Naive thymus-derived CD4-positive, alpha-beta T cell (primary cell): ENCODE results near the gene OR2G6. TPM values are rescaled to one million over a fixed set of nuclear protein-coding genes. Genes with fewer than 3 reads are reported as not detected.
"Not testable (repeated sequence)": the region's sequence is repeated elsewhere in the genome, so short reads cannot be mapped to it uniquely, and the experiment has no call there.

Source experiments
- ATAC-seq: fragments of 150-1000 bp; cut with Tn5 transposase; 2 replicates; pipeline ENCODE4 v1.10.0; 2021; ENCODE audit warnings: mild to moderate bottlenecking, moderate library complexity
- CTCF ChIA-PET: fragments of 350-600 bp; sonication (Branson Sonifier 250); formaldehyde crosslinking; loops from one replicate; lab custom pipeline; 2021; ENCODE audit warnings: antibody characterized with exemption; lab: Charles Lee
- POLR2A ChIA-PET: fragments of 350-600 bp; sonication (Branson Sonifier 250); formaldehyde crosslinking; loops from one replicate; lab custom pipeline; 2021; ENCODE audit warnings: antibody characterized with exemption, inconsistent platforms; lab: Charles Lee
- DNase-seq, 9 donors: peaks; one replicate each; pipeline versions ENCODE4 v3.0.0 to v3.0.0-alpha.2; 2020 to 2022; ENCODE audit warnings: mixed read lengths in 1 of 9
- H3K27ac ChIP-seq: one replicate; pipeline ENCODE4 v1.7.0; 2013; ENCODE audit warnings: mild to moderate bottlenecking, low read depth, low read length, moderate library complexity
- H3K27me3 ChIP-seq, 2 donors: one replicate each; pipeline ENCODE4 v1.7.0; 2013; ENCODE audit warnings: low read length in 2 of 2, mild to moderate bottlenecking in 2 of 2, moderate library complexity in 2 of 2; ENCODE audit not compliant: control insufficient read depth in 2 of 2, insufficient read depth in 2 of 2
- H3K36me3 ChIP-seq, 3 experiments: 1 replicate in 2 of 3; 2 replicates in 1 of 3; pipeline ENCODE4 v1.7.0; 2013; ENCODE audit warnings: low read length in 3 of 3, mild to moderate bottlenecking in 3 of 3, moderate library complexity in 1 of 3; ENCODE audit not compliant: insufficient read depth in 3 of 3, control insufficient read depth in 2 of 3
- H3K4me1 ChIP-seq, 2 donors: one replicate each; pipeline ENCODE4 v1.7.0; 2013; ENCODE audit warnings: low read length in 2 of 2, mild to moderate bottlenecking in 2 of 2, moderate library complexity in 1 of 2; ENCODE audit not compliant: control insufficient read depth in 2 of 2, insufficient read depth in 2 of 2
- H3K4me3 ChIP-seq: 2 replicates; pipeline ENCODE4 v1.7.0; 2013; ENCODE audit warnings: mild to moderate bottlenecking, low read length
- H3K9me3 ChIP-seq, 3 experiments: 1 replicate in 2 of 3; 2 replicates in 1 of 3; pipeline ENCODE4 v1.7.0; 2013; ENCODE audit warnings: low read length in 3 of 3; ENCODE audit not compliant: control insufficient read depth in 2 of 3
- H3K27ac Mint-ChIP-seq, 9 donors: one replicate each; pipeline ENCODE4 v1.8.0; 2020 to 2022; ENCODE audit warnings: mixed read lengths in 9 of 9, mild to moderate bottlenecking in 8 of 9, moderate library complexity in 5 of 9, inconsistent platforms in 2 of 9
- H3K27me3 Mint-ChIP-seq, 5 donors: one replicate each; pipeline ENCODE4 v1.8.0; 2021 to 2022; ENCODE audit warnings: mixed read lengths in 5 of 5, mild to moderate bottlenecking in 1 of 5
- H3K36me3 Mint-ChIP-seq, 5 donors: one replicate each; pipeline ENCODE4 v1.8.0; 2020 to 2022; ENCODE audit warnings: mixed read lengths in 5 of 5, mild to moderate bottlenecking in 3 of 5, inconsistent platforms in 1 of 5
- H3K4me1 Mint-ChIP-seq, 7 donors: one replicate each; pipeline ENCODE4 v1.8.0; 2020 to 2022; ENCODE audit warnings: mixed read lengths in 7 of 7, mild to moderate bottlenecking in 3 of 7, inconsistent platforms in 1 of 7
- H3K4me3 Mint-ChIP-seq, 10 donors: one replicate each; pipeline ENCODE4 v1.8.0; 2020 to 2022; ENCODE audit warnings: mild to moderate bottlenecking in 10 of 10, mixed read lengths in 10 of 10, moderate library complexity in 6 of 10, inconsistent platforms in 2 of 10
- H3K9me3 Mint-ChIP-seq, 11 donors: one replicate each; pipeline ENCODE4 v1.8.0; 2020 to 2022; ENCODE audit warnings: mixed read lengths in 11 of 11, mild to moderate bottlenecking in 4 of 11, inconsistent platforms in 1 of 11, moderate library complexity in 1 of 11
- intact Hi-C, 2 donors: fragments of 100-400 bp; cut with micrococcal nuclease; formaldehyde crosslinking; loops; one replicate each; pipeline ENCODE4 v1.15.1; 2023
- polyA plus RNA-seq, 2 donors: library from polyadenylated mRNA; unstranded; fragments of 300-500 nt; fragmentation: Illumina TruSeq; gene quantifications; one replicate each; pipeline ENCODE4 v1.2.3, GENCODE V29; 2021
- total RNA-seq, 6 experiments: library from RNA in 5 of 6; stranded (reverse) in 5 of 6; gene quantifications; 1 replicate in 5 of 6; 2 replicates in 1 of 6; pipeline ENCODE4 v1.2.3 and lab custom pipeline; 2021 to 2026

OR2G6 gene
- total and polyA plus RNA-seq, 7 experiments from 2014 or later = not detected

DNA sequence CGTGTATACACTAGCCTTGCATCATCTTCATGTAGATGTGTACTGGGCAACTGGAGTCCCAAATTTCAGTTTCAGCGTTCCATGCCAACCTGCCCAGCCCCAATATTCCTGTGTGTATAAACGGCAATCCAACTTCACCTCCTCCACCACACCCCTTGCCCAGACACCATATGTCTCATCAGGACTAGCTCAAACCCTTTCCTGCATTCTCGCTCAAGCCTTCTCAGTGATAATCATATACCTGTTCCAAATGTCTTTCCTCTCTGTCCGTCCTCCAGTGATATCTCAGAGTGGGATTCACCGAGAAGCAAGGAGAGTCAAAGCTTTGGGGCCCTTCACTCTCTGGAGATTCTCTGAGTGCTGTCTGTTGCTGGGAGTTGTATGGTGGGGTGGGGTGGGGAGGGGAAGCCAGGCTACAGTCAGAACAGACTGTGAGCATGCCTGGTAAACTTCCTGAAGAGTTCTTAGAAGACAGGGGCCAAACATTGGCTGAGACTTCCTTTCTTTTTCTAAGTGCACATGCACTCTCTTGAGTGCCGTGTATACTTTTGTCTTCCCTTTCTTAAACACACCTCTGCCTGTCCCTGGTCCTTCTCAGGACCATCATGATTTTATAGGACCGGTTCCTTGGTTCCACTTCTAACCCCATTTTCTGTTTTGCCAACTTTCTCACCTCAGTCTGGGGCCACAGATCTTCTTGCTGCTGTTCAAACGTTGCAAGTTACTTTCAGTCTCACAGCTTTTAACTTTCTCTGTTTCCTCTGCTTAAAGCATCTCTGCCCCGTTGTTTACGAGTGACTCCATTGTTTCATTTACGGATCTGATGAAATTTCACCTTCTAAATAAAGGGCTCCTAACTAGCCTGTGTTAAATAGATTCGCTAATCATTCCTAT, 25.9 kb upstream of the OR2G6 start:
- H3K9me3 ChIP-seq, H3K36me3 ChIP-seq, H3K27me3 Mint-ChIP-seq, H3K9me3 Mint-ChIP-seq, POLR2A ChIA-PET, H3K4me1 ChIP-seq, CTCF ChIA-PET, H3K27me3 ChIP-seq: not testable (repeated sequence)
- ATAC-seq (peak; percentile 86), DNase-seq (peak in 8 of 9 donors; percentile 25 to 71 (median 56))
- H3K27ac ChIP-seq = peak overlapping the region; percentile 71
- peak overlapping the region; percentile 61 for H3K4me3 ChIP-seq
- Mint-ChIP-seq H3K4me1 (peaks cover 4 to 28% (median 18%) of the 10 kb centered on the region in 7 donors), H3K36me3 (peaks cover 0 to 12% (median 2%) of the 10 kb centered on the region in 5 donors), H3K27ac (peak overlapping the region; percentile 91 to 100 (median 96)), H3K4me3 (peak overlapping the region; percentile 82 to 96 (median 91))
- intact Hi-C loops = loop anchor here (5.0 to 10.0 kb wide), 3 partner anchors 67 to 85 kb away; partner anchors contain the start of gene OR2T29 (in 1 of the 2)

DNA sequence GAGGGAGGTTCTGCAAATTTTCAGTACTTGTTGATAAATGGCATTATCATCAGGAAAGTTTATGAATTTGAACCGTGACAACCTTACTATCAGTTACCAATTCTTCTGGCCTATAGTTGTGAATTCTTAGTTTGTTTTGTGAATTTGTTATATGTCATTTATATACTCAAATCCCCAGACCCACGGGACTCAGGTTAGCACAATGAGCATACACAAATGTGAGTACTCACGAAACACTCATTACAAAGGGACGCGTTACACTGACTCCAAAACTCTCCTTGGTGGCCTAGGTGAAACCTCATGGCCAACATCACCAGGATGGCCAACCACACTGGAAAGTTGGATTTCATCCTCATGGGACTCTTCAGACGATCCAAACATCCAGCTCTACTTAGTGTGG, 19.6 kb upstream of the OR2G6 start, which contains the start of gene OR2T5:
Gene OR2T5 (plus strand): TSS at position 301 of the 400 bp plus-strand sequence. CDS start 0 bp downstream, at position 301.
- H3K4me3 ChIP-seq, POLR2A ChIA-PET, H3K27me3 Mint-ChIP-seq, DNase-seq, H3K36me3 Mint-ChIP-seq, H3K9me3 Mint-ChIP-seq, H3K4me1 Mint-ChIP-seq, H3K9me3 ChIP-seq, CTCF ChIA-PET, H3K4me1 ChIP-seq, H3K27ac ChIP-seq, H3K27ac Mint-ChIP-seq, H3K4me3 Mint-ChIP-seq, ATAC-seq, H3K27me3 ChIP-seq, H3K36me3 ChIP-seq: not testable (repeated sequence)
- intact Hi-C loops = loop anchor here in 1 of 2 donors (10.0 kb wide), 2 partner anchors 73 to 77 kb away; partner anchors contain the start of gene OR2T29

DNA sequence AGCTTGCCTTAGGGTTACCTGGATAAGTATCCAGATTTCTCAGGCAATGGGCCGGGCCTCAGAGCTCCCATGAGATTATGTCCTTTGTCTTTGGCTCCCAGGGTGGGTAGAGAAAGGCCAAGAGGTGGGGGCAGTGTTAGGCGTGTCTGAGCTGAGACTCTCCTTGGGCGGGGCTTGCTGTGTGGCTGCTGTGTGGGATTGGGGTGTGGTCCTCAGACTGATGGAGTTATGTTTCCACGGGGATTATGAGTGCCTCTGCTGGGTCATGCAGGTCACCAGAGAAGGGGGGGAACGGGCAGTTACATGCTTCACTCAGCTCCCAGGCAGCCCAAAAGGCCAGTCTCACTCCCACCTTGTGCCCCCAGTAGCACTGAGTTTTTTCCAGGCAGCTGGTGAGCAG, 11.2 kb upstream of the OR2G6 start:
- intact Hi-C loops, H3K4me1 Mint-ChIP-seq, POLR2A ChIA-PET, H3K4me3 ChIP-seq, ATAC-seq, DNase-seq, H3K36me3 Mint-ChIP-seq, H3K9me3 ChIP-seq, H3K4me1 ChIP-seq, CTCF ChIA-PET, H3K27me3 ChIP-seq, H3K36me3 ChIP-seq, H3K27ac ChIP-seq, H3K27ac Mint-ChIP-seq, H3K4me3 Mint-ChIP-seq, H3K27me3 Mint-ChIP-seq: not testable (repeated sequence)
- peaks cover 0 to 12% (median 2%) of the 10 kb centered on the region in 11 donors for H3K9me3 Mint-ChIP-seq

DNA sequence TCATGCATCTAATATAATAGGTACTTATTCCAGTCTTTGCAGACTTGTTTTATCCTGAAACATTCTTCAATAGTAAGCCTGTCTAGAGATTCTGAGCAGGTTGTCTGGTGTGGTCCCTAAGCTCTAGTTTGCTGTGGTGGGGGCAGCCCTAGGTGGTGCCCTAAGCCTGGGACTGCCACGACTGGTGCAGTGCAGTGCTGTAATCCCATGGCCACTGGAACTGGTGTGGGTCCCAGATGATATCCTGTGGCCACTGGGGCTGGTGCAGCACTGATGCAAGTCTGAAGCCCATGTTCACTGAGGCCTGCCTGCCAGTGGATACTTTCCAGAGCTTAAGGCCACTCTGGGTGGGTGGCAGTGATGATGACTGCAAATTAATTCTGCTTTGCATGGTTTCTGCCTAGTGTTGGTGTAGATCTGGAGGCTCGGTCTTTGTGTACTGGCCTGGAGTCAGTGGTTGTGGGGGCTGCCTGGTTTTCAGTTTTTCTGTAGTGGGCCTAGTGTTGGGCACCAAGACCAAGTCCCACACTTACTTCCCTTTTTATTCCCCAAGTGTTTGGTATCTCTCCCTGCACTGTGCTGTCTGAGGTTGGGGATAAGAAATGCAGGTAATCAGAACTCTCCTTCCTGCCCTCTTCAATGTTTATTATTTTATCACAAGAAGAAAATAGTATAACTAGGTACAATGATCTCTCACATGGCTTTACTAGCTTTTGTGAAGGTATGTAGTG, 7.4 kb upstream of the OR2G6 start:
- H3K4me3 Mint-ChIP-seq, H3K27me3 Mint-ChIP-seq, H3K36me3 ChIP-seq, H3K27ac ChIP-seq, H3K36me3 Mint-ChIP-seq, H3K9me3 ChIP-seq, H3K4me1 Mint-ChIP-seq, POLR2A ChIA-PET, H3K9me3 Mint-ChIP-seq, H3K27ac Mint-ChIP-seq, H3K27me3 ChIP-seq, CTCF ChIA-PET, intact Hi-C loops, H3K4me1 ChIP-seq, H3K4me3 ChIP-seq, DNase-seq: not testable (repeated sequence)
- peak; percentile 27 for ATAC-seq

DNA sequence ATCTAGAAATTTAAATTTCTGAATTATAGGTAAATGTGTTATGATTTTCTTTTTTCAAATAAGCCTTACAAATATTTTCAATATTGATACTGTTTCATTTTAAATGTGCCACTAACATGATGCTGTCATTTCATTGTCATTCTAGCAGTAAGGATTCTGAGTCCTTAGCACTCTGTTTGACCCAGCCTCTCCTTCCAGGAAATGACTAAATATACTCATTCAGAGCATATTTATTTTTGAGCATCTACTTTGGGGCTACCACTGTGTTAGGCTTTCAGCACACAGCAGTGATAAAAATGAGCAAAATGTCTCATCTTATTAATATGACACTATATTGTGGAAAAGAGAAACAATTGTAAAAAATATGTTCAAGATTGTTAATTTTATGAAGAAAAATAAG, 2.3 kb downstream of the OR2G6 start:
- H3K4me1 Mint-ChIP-seq, ATAC-seq, CTCF ChIA-PET, H3K4me3 Mint-ChIP-seq, H3K4me1 ChIP-seq, H3K36me3 ChIP-seq, H3K27me3 Mint-ChIP-seq, H3K27ac Mint-ChIP-seq, H3K36me3 Mint-ChIP-seq, H3K27me3 ChIP-seq, H3K9me3 Mint-ChIP-seq, intact Hi-C loops, H3K9me3 ChIP-seq, DNase-seq, H3K4me3 ChIP-seq, H3K27ac ChIP-seq, POLR2A ChIA-PET: not testable (repeated sequence)

DNA sequence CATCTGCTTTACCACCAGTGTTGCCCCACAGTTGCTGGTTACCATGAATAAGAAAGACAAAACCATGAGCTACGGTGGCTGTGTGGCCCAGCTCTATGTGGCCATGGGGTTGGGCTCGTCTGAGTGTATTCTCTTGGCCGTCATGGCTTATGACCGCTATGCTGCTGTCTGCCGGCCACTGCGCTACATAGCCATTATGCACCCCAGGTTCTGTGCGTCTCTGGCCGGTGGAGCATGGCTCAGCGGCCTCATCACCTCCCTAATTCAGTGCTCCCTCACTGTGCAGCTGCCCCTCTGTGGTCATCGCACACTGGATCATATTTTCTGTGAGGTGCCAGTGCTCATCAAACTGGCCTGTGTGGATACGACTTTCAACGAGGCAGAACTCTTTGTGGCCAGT, 14.0 kb downstream of the OR2G6 start:
- Mint-ChIP-seq H3K27me3 (peaks cover 0 to 5% (median 0%) of the 10 kb centered on the region in 5 donors), H3K4me1 (peaks cover 0 to 1% (median 0%) of the 10 kb centered on the region in 7 donors), H3K4me3 (no peak overlapping the region), H3K9me3 (peaks cover 0 to 12% (median 3%) of the 10 kb centered on the region in 11 donors), H3K36me3 (peaks cover 0 to 4% (median 0%) of the 10 kb centered on the region in 5 donors), H3K27ac (no peak overlapping the region)
- H3K27me3 ChIP-seq = no peaks in the 10 kb centered on the region
- H3K4me1 ChIP-seq = no peaks in the 10 kb centered on the region
- H3K36me3 ChIP-seq = no peaks in the 10 kb centered on the region
- ChIA-PET CTCF (no interaction called here), POLR2A (no interaction called here)
- ATAC-seq = no peak
- no peak overlapping the region for H3K27ac ChIP-seq
- no peaks in the 10 kb centered on the region for H3K9me3 ChIP-seq
- H3K4me3 ChIP-seq = no peak overlapping the region
- no peak for DNase-seq
- intact Hi-C loops = loop anchor here in 1 of 2 donors (10.0 kb wide), 1 partner anchor 73 kb away; the partner anchor contains the start of gene OR2T10
